ENCODE results near the gene TOE1.

TOE1 gene

DNA sequence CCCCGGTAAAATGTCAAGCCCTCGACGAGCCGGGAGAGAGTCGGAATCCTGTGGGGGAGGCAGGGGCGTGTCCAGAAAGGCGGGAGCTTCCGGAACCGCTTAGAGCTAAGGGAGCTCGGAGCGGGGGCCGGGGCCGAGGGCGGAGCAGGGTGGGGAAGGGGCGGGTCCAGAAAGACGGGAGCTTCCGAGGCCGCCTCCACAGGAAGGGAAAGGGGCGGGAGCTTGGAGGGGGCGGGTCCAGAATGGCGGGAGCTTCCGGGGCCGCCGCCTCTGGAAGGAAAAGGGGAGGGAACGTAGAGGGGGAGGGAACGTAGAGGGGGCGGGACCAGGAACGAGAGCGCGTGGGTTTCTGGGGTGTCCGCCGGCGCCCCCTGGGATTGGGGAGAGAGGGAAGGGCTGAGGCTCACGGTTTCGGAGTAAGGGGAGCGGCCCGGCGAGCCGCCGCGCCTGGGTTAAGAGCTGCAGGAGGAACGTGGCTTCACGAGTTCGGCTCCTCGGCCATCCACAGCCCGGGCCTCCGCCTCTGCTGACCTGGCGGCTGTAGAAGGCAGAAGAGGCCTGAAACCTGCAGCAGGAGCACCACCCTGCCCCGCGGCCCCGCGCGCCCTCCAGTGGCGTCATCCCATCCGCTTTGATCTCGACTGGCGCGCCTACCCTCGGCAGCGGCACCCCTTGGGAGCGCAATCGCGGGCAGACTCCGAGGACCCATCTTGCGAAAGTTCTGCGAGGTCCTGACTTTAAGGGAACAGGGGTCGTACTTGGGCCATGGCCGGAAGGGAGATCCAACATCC lies 36.3 kb upstream of the TOE1 start:
- peak overlapping the region; percentile 94 for H3K27ac ChIP-seq (replicated peaks)
- no peaks in the 10 kb centered on the region for H3K27me3 ChIP-seq (ENCODE audit: insufficient read depth, poor library complexity, severe bottlenecking)
- peak overlapping the region; percentile 62 for H3K4me3 ChIP-seq (replicated peaks; ENCODE audit: insufficient read depth, low read length)
- TF ChIP-seq REST (IDR thresholded peaks at IDR 0.05; ENCODE audit: insufficient replicate concordance, low read depth) (no peak), SPI1 (IDR thresholded peaks at IDR 0.05; ENCODE audit: borderline replicate concordance, low read depth) (no peak), POLR2AphosphoS5 (IDR thresholded peaks at IDR 0.05; ENCODE audit: low read depth) (peak; percentile 81), GABPA (IDR thresholded peaks at IDR 0.05; ENCODE audit: low read depth) (peak; percentile 71)
- TF ChIP-seq, protein P1, sequence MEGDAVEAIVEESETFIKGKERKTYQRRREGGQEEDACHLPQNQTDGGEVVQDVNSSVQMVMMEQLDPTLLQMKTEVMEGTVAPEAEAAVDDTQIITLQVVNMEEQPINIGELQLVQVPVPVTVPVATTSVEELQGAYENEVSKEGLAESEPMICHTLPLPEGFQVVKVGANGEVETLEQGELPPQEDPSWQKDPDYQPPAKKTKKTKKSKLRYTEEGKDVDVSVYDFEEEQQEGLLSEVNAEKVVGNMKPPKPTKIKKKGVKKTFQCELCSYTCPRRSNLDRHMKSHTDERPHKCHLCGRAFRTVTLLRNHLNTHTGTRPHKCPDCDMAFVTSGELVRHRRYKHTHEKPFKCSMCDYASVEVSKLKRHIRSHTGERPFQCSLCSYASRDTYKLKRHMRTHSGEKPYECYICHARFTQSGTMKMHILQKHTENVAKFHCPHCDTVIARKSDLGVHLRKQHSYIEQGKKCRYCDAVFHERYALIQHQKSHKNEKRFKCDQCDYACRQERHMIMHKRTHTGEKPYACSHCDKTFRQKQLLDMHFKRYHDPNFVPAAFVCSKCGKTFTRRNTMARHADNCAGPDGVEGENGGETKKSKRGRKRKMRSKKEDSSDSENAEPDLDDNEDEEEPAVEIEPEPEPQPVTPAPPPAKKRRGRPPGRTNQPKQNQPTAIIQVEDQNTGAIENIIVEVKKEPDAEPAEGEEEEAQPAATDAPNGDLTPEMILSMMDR (IDR thresholded peaks at IDR 0.05; ENCODE audit: insufficient read depth, low read length) = peak; percentile 25
- DNase-seq (ENCODE audit: low read depth in 1 of 2, low spot score in 1 of 2) = peak; percentile 88 to 97

- TF ChIP-seq POLR2AphosphoS5 (IDR thresholded peaks at IDR 0.05; ENCODE audit: low read depth) (no peak), GABPA (IDR thresholded peaks at IDR 0.05; ENCODE audit: low read depth) (no peak), SPI1 (IDR thresholded peaks at IDR 0.05; ENCODE audit: borderline replicate concordance, low read depth) (no peak), REST (IDR thresholded peaks at IDR 0.05; ENCODE audit: insufficient replicate concordance, low read depth) (no peak)
- TF ChIP-seq, protein P1 (IDR thresholded peaks at IDR 0.05; ENCODE audit: insufficient read depth, low read length) = no peak
- no peak for DNase-seq (ENCODE audit: low read depth in 1 of 2, low spot score in 1 of 2)
- Histone ChIP-seq H3K4me3 (replicated peaks; ENCODE audit: insufficient read depth, low read length) (peak overlapping the region; percentile 62), H3K27me3 (ENCODE audit: insufficient read depth, poor library complexity, severe bottlenecking) (no peaks in the 10 kb centered on the region), H3K27ac (replicated peaks) (peak overlapping the region; percentile 94)
Measured at GRCh38 chr1:45304311-45305081, 35.5 kb upstream of the TOE1 start.

- Histone ChIP-seq H3K27me3 (ENCODE audit: insufficient read depth, poor library complexity, severe bottlenecking) (no peaks in the 10 kb centered on the region), H3K4me3 (replicated peaks; ENCODE audit: insufficient read depth, low read length) (no peak overlapping the region), H3K27ac (replicated peaks) (no peak overlapping the region)
- TF ChIP-seq POLR2AphosphoS5 (IDR thresholded peaks at IDR 0.05; ENCODE audit: low read depth) (no peak), REST (IDR thresholded peaks at IDR 0.05; ENCODE audit: insufficient replicate concordance, low read depth) (no peak), SPI1 (IDR thresholded peaks at IDR 0.05; ENCODE audit: borderline replicate concordance, low read depth) (no peak), GABPA (IDR thresholded peaks at IDR 0.05; ENCODE audit: low read depth) (no peak)
- TF ChIP-seq, protein P1 (IDR thresholded peaks at IDR 0.05; ENCODE audit: insufficient read depth, low read length) = no peak
- DNase-seq (ENCODE audit: low read depth in 1 of 2, low spot score in 1 of 2) = no peak
Measured at GRCh38 chr1:45305231-45305630, 34.7 kb upstream of the TOE1 start.
